ENCODE measurements around the gene GALNT4.

GALNT4 gene

GRCh38 chr12:89537389-89537788, 12.8 kb upstream of the GALNT4 start:
- FAIRE-seq (no peak), DNase-seq (ENCODE audit: low spot score) (no peak)

- FAIRE-seq = peak; percentile 14
- DNase-seq (ENCODE audit: low spot score) = peak; percentile 36
These were observed 5.1 kb upstream of the GALNT4 start for GRCh38 chr12:89529738-89530137.

GRCh38 chr12:89528434-89528833, 3.8 kb upstream of the GALNT4 start:
- no peak for DNase-seq (ENCODE audit: low spot score)
- FAIRE-seq = no peak

GRCh38 chr12:89525824-89526770, 1.5 kb upstream of the GALNT4 start, which contains the start of gene POC1B:
POC1B (minus strand) TSS chr12:89526047; CDS start chr12:89525895, 152 bp downstream.
- FAIRE-seq (no peak), DNase-seq (ENCODE audit: low spot score) (peak; percentile 65)

GRCh38 chr12:89525305-89525823, 768 bp upstream of the GALNT4 start:
- DNase-seq (ENCODE audit: low spot score) = no peak
- no peak for FAIRE-seq

GRCh38 chr12:89523843-89524540, 604 bp downstream of the GALNT4 start:
- FAIRE-seq = no peak

GRCh38 chr12:89523393-89523792, 1.2 kb downstream of the GALNT4 start:
- DNase-seq (ENCODE audit: low spot score) = no peak
- FAIRE-seq = no peak

More at GRCh38 chr12:89523843-89524540, 604 bp downstream of the GALNT4 start:
- DNase-seq (ENCODE audit: low spot score) = no peak

- no peak for DNase-seq (ENCODE audit: low spot score)
- FAIRE-seq = no peak
These were observed 3.0 kb downstream of the GALNT4 start for GRCh38 chr12:89521364-89522223.

GRCh38 chr12:89517720-89518119, 6.9 kb downstream of the GALNT4 start:
- FAIRE-seq (no peak), DNase-seq (ENCODE audit: low spot score) (no peak)

- no peak for FAIRE-seq
- DNase-seq (ENCODE audit: low spot score) = no peak
These were observed 8.0 kb downstream of the GALNT4 start for GRCh38 chr12:89516633-89517032.

GRCh38 chr12:89514751-89515150, 9.8 kb downstream of the GALNT4 start:
- FAIRE-seq (no peak), DNase-seq (ENCODE audit: low spot score) (no peak)

- FAIRE-seq (no peak), DNase-seq (ENCODE audit: low spot score) (no peak)
These were observed 11.1 kb downstream of the GALNT4 start for GRCh38 chr12:89513544-89513943.

GRCh38 chr12:89507015-89507824, 17.4 kb downstream of the GALNT4 start:
- DNase-seq (ENCODE audit: low spot score) = no peak
- FAIRE-seq = no peak

- no peak for FAIRE-seq
- DNase-seq (ENCODE audit: low spot score) = no peak
These were observed 18.5 kb downstream of the GALNT4 start for GRCh38 chr12:89506050-89506449.

- FAIRE-seq = no peak
These were observed 19.8 kb downstream of the GALNT4 start for GRCh38 chr12:89504560-89505346.

GRCh38 chr12:89501793-89502192, 22.8 kb downstream of the GALNT4 start:
- FAIRE-seq = no peak

More at GRCh38 chr12:89504560-89505346, 19.8 kb downstream of the GALNT4 start:
- no peak for DNase-seq (ENCODE audit: low spot score)

GRCh38 chr12:89499857-89500256, 24.7 kb downstream of the GALNT4 start:
- DNase-seq (ENCODE audit: low spot score) = no peak
- no peak for FAIRE-seq

More at GRCh38 chr12:89501793-89502192, 22.8 kb downstream of the GALNT4 start:
- DNase-seq (ENCODE audit: low spot score) = no peak

- FAIRE-seq (no peak), DNase-seq (ENCODE audit: low spot score) (no peak)
These were observed 27.1 kb downstream of the GALNT4 start for GRCh38 chr12:89497467-89497866.

GRCh38 chr12:89497005-89497404, 27.6 kb downstream of the GALNT4 start:
- FAIRE-seq = no peak

More at GRCh38 chr12:89497005-89497404, 27.6 kb downstream of the GALNT4 start:
- no peak for DNase-seq (ENCODE audit: low spot score)

Measured in RCC 7860 (cell line).